Epithelial cell of esophagus (primary cell): Measurements from ENCODE around the gene RUBCNL.

ENCODE experiments used
- DNase-seq: peaks from one replicate; pipeline ENCODE4 v3.0.0; 2010; ENCODE audit warnings: low read depth
- H3K4me3 ChIP-seq: 2 replicates; pipeline ENCODE4 v1.5.1; 2011; ENCODE audit warnings: mild to moderate bottlenecking, low read length, control low read depth
- CTCF ChIP-seq: IDR thresholded peaks from 2 replicates; pipeline ENCODE4 v1.5.1; 2011; ENCODE audit warnings: low read depth, mild to moderate bottlenecking, low read length, control low read depth, inconsistent platforms; ENCODE audit not compliant: insufficient read depth; ENCODE audit errors: missing control alignments

RUBCNL gene

GRCh38 chr13:46350003-46350402, 37.0 kb downstream of the RUBCNL start:
- DNase-seq = no peak

DNA sequence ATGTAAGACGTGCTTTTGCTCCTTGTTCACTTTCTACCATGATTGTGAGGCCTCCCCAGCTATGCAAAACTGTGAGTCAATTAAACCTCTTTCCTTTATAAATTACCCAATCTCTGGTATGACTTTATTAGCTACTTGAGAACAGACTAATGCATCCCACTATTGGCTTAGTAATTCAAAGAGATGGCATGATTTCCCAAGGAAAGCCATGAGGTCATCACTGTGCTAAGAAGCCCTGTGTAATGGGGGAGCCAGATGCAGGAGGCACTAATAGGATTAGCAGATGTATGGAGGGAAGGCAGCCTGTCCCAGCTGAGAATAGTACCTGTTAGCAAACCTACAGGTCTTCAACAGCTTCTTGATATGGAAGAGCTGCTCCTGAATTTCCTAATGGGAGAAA, 38.1 kb downstream of the RUBCNL start:
- DNase-seq = peak; percentile 6
- TF ChIP-seq CTCF = no peak

More at GRCh38 chr13:46350003-46350402, 37.0 kb downstream of the RUBCNL start:
- TF ChIP-seq CTCF = no peak
- H3K4me3 ChIP-seq = no peak overlapping the region

GRCh38 chr13:46347277-46347676, 39.8 kb downstream of the RUBCNL start:
- H3K4me3 ChIP-seq = no peak overlapping the region
- no peak for TF ChIP-seq CTCF
- no peak for DNase-seq

More for the DNA sequence above, 38.1 kb downstream of the RUBCNL start:
- no peak overlapping the region for H3K4me3 ChIP-seq

GRCh38 chr13:46345866-46346265, 41.2 kb downstream of the RUBCNL start:
- no peak for TF ChIP-seq CTCF
- no peak for DNase-seq
- no peak overlapping the region for H3K4me3 ChIP-seq

DNA sequence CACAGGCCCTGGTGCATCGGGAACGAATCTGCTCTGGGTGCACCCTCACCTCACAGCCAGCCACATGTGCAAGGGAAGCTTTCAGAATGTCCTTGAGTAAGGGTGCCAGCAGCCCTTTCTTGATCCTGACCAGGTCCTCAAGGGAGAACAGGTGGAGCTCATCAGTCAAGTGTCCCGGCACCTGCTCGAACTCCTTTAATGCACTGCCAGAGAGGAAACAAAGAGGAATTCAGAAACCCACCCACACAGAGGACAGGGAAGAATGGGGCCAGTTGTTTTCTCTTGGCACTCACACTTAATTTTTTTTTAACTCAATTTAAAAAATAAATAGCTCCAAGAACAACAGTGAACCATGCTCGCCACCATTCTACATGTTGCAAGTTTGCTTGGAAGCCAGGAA, 41.7 kb downstream of the RUBCNL start:
- no peak for TF ChIP-seq CTCF
- no peak overlapping the region for H3K4me3 ChIP-seq
- DNase-seq = no peak

GRCh38 chr13:46343279-46343994, 43.6 kb downstream of the RUBCNL start:
- H3K4me3 ChIP-seq = no peak overlapping the region
- TF ChIP-seq CTCF = no peak

GRCh38 chr13:46342538-46342937, 44.5 kb downstream of the RUBCNL start:
- H3K4me3 ChIP-seq = no peak overlapping the region
- no peak for DNase-seq
- TF ChIP-seq CTCF = peak; percentile 20

More at GRCh38 chr13:46343279-46343994, 43.6 kb downstream of the RUBCNL start:
- no peak for DNase-seq
